ENCODE results near the gene LHX3. TPM values are rescaled to one million over a fixed set of nuclear protein-coding genes. Genes with fewer than 3 reads are reported as not detected.

The LHX3 gene
- total RNA-seq, 1 experiment from 2014 or later: not detected

GRCh38 chr9:136190237-136190601 is 14.7 kb downstream of the LHX3 start:
- H3K9me3 ChIP-seq (ENCODE audit: control insufficient read depth, low read depth, low read length): no peaks in the 10 kb centered on the region
- Mint-ChIP-seq H3K9me3 (no peaks in the 10 kb centered on the region), H3K4me3 (no peak overlapping the region), H3K36me3 (ENCODE audit: insufficient read depth in 1 of 3, low read depth in 3 of 3) (no peaks in the 10 kb centered on the region), H3K27ac (no peak overlapping the region), H3K27me3 (ENCODE audit: low read depth) (peaks cover 57% of the 10 kb centered on the region), H3K4me1 (peaks cover 9 to 43% of the 10 kb centered on the region in 2 experiments)
- WGBS (ENCODE audit: extremely low coverage, insufficient read length, low lambda C conversion rate): no CpG with 5 or more reads among the region's 7 CpGs
- no peak overlapping the region for H4K5ac ChIP-seq (ENCODE audit: insufficient read length, low read depth, low read length)
- H3K23me2 ChIP-seq (ENCODE audit: insufficient read length, low read depth, low read length, poor library complexity, severe bottlenecking): no peaks in the 10 kb centered on the region
- H4K20me1 ChIP-seq (ENCODE audit: control insufficient read depth, insufficient read depth, insufficient read length): peaks cover 3% of the 10 kb centered on the region
- H3K18ac ChIP-seq (ENCODE audit: insufficient read length, low read depth, low read length): no peak overlapping the region
- H3K4me1 ChIP-seq (ENCODE audit: insufficient read depth, low read length): no peaks in the 10 kb centered on the region
- no peak overlapping the region for H3K9ac ChIP-seq (ENCODE audit: extremely low read depth, insufficient read length, low read length)
- H3K23ac ChIP-seq (ENCODE audit: insufficient read length, low read depth, low read length): no peak overlapping the region
- no peak overlapping the region for H4K91ac ChIP-seq (ENCODE audit: insufficient read length, low read depth, low read length)
- peaks cover 40% of the 10 kb centered on the region; the same call in 1 of the 2 replicates for H3K27me3 ChIP-seq (ENCODE audit: insufficient read depth, low read length)
- no peak overlapping the region for H2BK12ac ChIP-seq (ENCODE audit: insufficient read length, low read depth, low read length)
- no peak overlapping the region for H4K8ac ChIP-seq (replicated peaks; ENCODE audit: insufficient read length, low read depth, low read length)
- H2AFZ ChIP-seq (ENCODE audit: low read length): no peak overlapping the region
- H3K4me2 ChIP-seq (ENCODE audit: insufficient read depth, insufficient read length, low read length): no peak overlapping the region
- no peak overlapping the region for H2BK15ac ChIP-seq (ENCODE audit: low read depth, low read length)
- no peak overlapping the region for H3K4ac ChIP-seq (ENCODE audit: low read depth, low read length)
- H3K56ac ChIP-seq (ENCODE audit: insufficient read length, low read depth, low read length): no peak overlapping the region
- H3K79me1 ChIP-seq (ENCODE audit: insufficient read depth, low read depth, low read length, poor library complexity, severe bottlenecking): no peaks in the 10 kb centered on the region
- no peak for DNase-seq
- no peak overlapping the region for H3K14ac ChIP-seq (ENCODE audit: insufficient read depth, low read length)
- TF ChIP-seq, protein P1, sequence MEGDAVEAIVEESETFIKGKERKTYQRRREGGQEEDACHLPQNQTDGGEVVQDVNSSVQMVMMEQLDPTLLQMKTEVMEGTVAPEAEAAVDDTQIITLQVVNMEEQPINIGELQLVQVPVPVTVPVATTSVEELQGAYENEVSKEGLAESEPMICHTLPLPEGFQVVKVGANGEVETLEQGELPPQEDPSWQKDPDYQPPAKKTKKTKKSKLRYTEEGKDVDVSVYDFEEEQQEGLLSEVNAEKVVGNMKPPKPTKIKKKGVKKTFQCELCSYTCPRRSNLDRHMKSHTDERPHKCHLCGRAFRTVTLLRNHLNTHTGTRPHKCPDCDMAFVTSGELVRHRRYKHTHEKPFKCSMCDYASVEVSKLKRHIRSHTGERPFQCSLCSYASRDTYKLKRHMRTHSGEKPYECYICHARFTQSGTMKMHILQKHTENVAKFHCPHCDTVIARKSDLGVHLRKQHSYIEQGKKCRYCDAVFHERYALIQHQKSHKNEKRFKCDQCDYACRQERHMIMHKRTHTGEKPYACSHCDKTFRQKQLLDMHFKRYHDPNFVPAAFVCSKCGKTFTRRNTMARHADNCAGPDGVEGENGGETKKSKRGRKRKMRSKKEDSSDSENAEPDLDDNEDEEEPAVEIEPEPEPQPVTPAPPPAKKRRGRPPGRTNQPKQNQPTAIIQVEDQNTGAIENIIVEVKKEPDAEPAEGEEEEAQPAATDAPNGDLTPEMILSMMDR (conservative IDR thresholded peaks at IDR 0.05): no peak
- H3K79me2 ChIP-seq (ENCODE audit: insufficient read depth, low read length): no peaks in the 10 kb centered on the region
- H3T11ph ChIP-seq (ENCODE audit: low read length): no peak overlapping the region
- no peak overlapping the region for H2BK120ac ChIP-seq (ENCODE audit: low read depth, low read length, poor library complexity, severe bottlenecking)
- no peak overlapping the region for H2BK20ac ChIP-seq (ENCODE audit: low read depth, low read length, poor library complexity, severe bottlenecking)
- no peak overlapping the region for H3K27ac ChIP-seq (ENCODE audit: insufficient read length, low read depth, low read length)
- H2AK5ac ChIP-seq (ENCODE audit: insufficient read length, low read length): no peak overlapping the region
- H2BK5ac ChIP-seq (ENCODE audit: insufficient read length, low read length): no peak overlapping the region

Measured in H9 (cell line).